GM13977 (cell line): Measurements from ENCODE around the gene FAAP20.

Experiments
- DNase-seq: peaks from one replicate; pipeline ENCODE4 v3.0.0; 2012; ENCODE audit warnings: low spot score
- CTCF ChIP-seq: IDR thresholded peaks from 2 replicates; pipeline ENCODE4 v1.5.1; 2012; ENCODE audit warnings: mild to moderate bottlenecking, control low read depth; ENCODE audit not compliant: insufficient read depth; ENCODE audit errors: extremely low read depth, missing control alignments
- in situ Hi-C: fragments of 300-500 bp; cut with MboI; formaldehyde crosslinking; loops from one replicate; pipeline ENCODE4 v1.12.0; 2022; ENCODE audit warnings: low sequenced_read_pairs, low pct_unique_long_range_greater_than_20kb, mixed read lengths, inconsistent platforms; ENCODE audit not compliant: unreplicated experiment

Gene FAAP20

GRCh38 chr1:2224631-2225428 lies 30.3 kb upstream of the FAAP20 start:
- in situ Hi-C loops = no loop called here
- no peak for DNase-seq
- no peak for TF ChIP-seq CTCF

GRCh38 chr1:2224170-2224584 lies 29.6 kb upstream of the FAAP20 start:
- DNase-seq = no peak
- in situ Hi-C loops = no loop called here
- no peak for TF ChIP-seq CTCF

GRCh38 chr1:2221271-2221670 lies 26.7 kb upstream of the FAAP20 start:
- in situ Hi-C loops = no loop called here
- no peak for DNase-seq
- no peak for TF ChIP-seq CTCF

- in situ Hi-C loops = no loop called here
- DNase-seq = no peak
- TF ChIP-seq CTCF = no peak
These were observed 22.1 kb upstream of the FAAP20 start for GRCh38 chr1:2216767-2217058.

- no peak for TF ChIP-seq CTCF
- in situ Hi-C loops = no loop called here
- DNase-seq = no peak
These were observed 21.6 kb upstream of the FAAP20 start for GRCh38 chr1:2215909-2216766.

- TF ChIP-seq CTCF = no peak
- DNase-seq = no peak
- in situ Hi-C loops = no loop called here
These were observed 20.8 kb upstream of the FAAP20 start for GRCh38 chr1:2215329-2215728.
